CD14-positive monocyte (primary cell): ENCODE results near the gene TAF4. TPM values are rescaled to one million over a fixed set of nuclear protein-coding genes. Genes with fewer than 3 reads are reported as not detected.

Experiments
- DNase-seq, 3 donors: peaks; one replicate each; pipeline ENCODE4 v3.0.0-alpha.2; 2011 to 2022
- H2AFZ ChIP-seq: 2 replicates; pipeline ENCODE4 v1.6.0; 2012; ENCODE audit warnings: mild to moderate bottlenecking, low read depth, low read length, inconsistent platforms; ENCODE audit not compliant: insufficient read depth, poor library complexity, severe bottlenecking
- H3K27ac ChIP-seq, 2 donors: 1 replicate in 1 of 2; 2 replicates in 1 of 2; pipeline ENCODE4 v1.5.1; 2012 to 2013; ENCODE audit warnings: low read length in 2 of 2, control low read depth in 1 of 2, inconsistent platforms in 1 of 2, low read depth in 1 of 2, mild to moderate bottlenecking in 1 of 2
- H3K27me3 ChIP-seq, 2 donors: one replicate each; pipeline versions ENCODE4 v1.6.0 to v1.6.1; 2011 to 2013; ENCODE audit warnings: low read length in 2 of 2; ENCODE audit not compliant: control insufficient read depth in 2 of 2, insufficient read depth in 2 of 2
- H3K36me3 ChIP-seq, 2 donors: replicated peaks in 1 of 2; 1 replicate in 1 of 2; 2 replicates in 1 of 2; pipeline versions ENCODE4 v1.5.1 to v1.6.1; 2012 to 2013; ENCODE audit warnings: low read length in 2 of 2, control low read depth in 1 of 2, inconsistent platforms in 1 of 2, mild to moderate bottlenecking in 1 of 2; ENCODE audit not compliant: insufficient read depth in 2 of 2, control insufficient read depth in 1 of 2
- H3K4me1 ChIP-seq, 2 donors: 1 replicate in 1 of 2; 2 replicates in 1 of 2; pipeline versions ENCODE4 v1.5.1 to v1.6.1; 2012 to 2013; ENCODE audit warnings: low read length in 2 of 2, control low read depth in 1 of 2, inconsistent platforms in 1 of 2, mild to moderate bottlenecking in 1 of 2, moderate library complexity in 1 of 2; ENCODE audit not compliant: insufficient read depth in 2 of 2, control insufficient read depth in 1 of 2
- H3K4me2 ChIP-seq: replicated peaks from 2 replicates; pipeline ENCODE3; 2012; ENCODE audit warnings: low read length, moderate library complexity, mild to moderate bottlenecking; ENCODE audit not compliant: poor library complexity, severe bottlenecking; ENCODE audit errors: extremely low read depth
- H3K4me3 ChIP-seq, 3 experiments: fragments of 200-600 bp in 1 of 3; sonication (generic) in 1 of 3; replicated peaks in 1 of 3; 1 replicate in 2 of 3; 2 replicates in 1 of 3; pipeline ENCODE4 v1.5.1; 2011 to 2013; ENCODE audit warnings: low read length in 3 of 3, mild to moderate bottlenecking in 3 of 3, control low read depth in 2 of 3, low read depth in 2 of 3, inconsistent platforms in 1 of 3, moderate library complexity in 1 of 3
- H3K79me2 ChIP-seq: 2 replicates; pipeline ENCODE4 v1.6.0; 2012; ENCODE audit warnings: mild to moderate bottlenecking, control low read depth, inconsistent platforms, low read length, moderate library complexity; ENCODE audit not compliant: insufficient read depth
- H3K9ac ChIP-seq: 2 replicates; pipeline ENCODE4 v1.6.0; 2017; ENCODE audit warnings: low read length, mild to moderate bottlenecking; ENCODE audit not compliant: insufficient read depth, poor library complexity, severe bottlenecking
- H3K9me3 ChIP-seq, 2 donors: replicated peaks in 1 of 2; 1 replicate in 1 of 2; 2 replicates in 1 of 2; pipeline versions ENCODE4 v1.5.1 to v1.6.1; 2012 to 2013; ENCODE audit warnings: low read length in 2 of 2, control low read depth in 1 of 2; ENCODE audit not compliant: control insufficient read depth in 1 of 2, insufficient read depth in 1 of 2
- H4K20me1 ChIP-seq: 2 replicates; pipeline ENCODE4 v1.6.0; 2012; ENCODE audit warnings: mild to moderate bottlenecking, low read length, control low read depth, moderate library complexity; ENCODE audit not compliant: insufficient read depth
- H3K27ac Mint-ChIP-seq, 7 donors: one replicate each; pipeline ENCODE4 v1.8.0; 2020; ENCODE audit warnings: mild to moderate bottlenecking in 7 of 7, mixed read lengths in 7 of 7, moderate library complexity in 6 of 7, inconsistent platforms in 2 of 7
- H3K27me3 Mint-ChIP-seq, 3 donors: one replicate each; pipeline ENCODE4 v1.8.0; 2021 to 2022; ENCODE audit warnings: low read depth in 3 of 3, mild to moderate bottlenecking in 3 of 3, mixed read lengths in 3 of 3, moderate library complexity in 3 of 3, inconsistent platforms in 1 of 3
- H3K36me3 Mint-ChIP-seq, 2 donors: one replicate each; pipeline ENCODE4 v1.8.0; 2020; ENCODE audit warnings: mixed read lengths in 2 of 2, inconsistent platforms in 1 of 2, mild to moderate bottlenecking in 1 of 2
- H3K4me1 Mint-ChIP-seq: one replicate; pipeline ENCODE4 v1.8.0; 2020; ENCODE audit warnings: mild to moderate bottlenecking, mixed read lengths
- H3K4me3 Mint-ChIP-seq, 2 donors: one replicate each; pipeline ENCODE4 v1.8.0; 2020; ENCODE audit warnings: mild to moderate bottlenecking in 2 of 2, mixed read lengths in 2 of 2, moderate library complexity in 1 of 2
- H3K9me3 Mint-ChIP-seq, 7 donors: one replicate each; pipeline ENCODE4 v1.8.0; 2020 to 2022; ENCODE audit warnings: mixed read lengths in 7 of 7, mild to moderate bottlenecking in 6 of 7, moderate library complexity in 6 of 7, inconsistent platforms in 2 of 7
- WGBS: methylation state at CpG from one replicate; pipeline ENCODE4 v1.1.5; 2013; ENCODE audit warnings: missing lambda C conversion rate; ENCODE audit not compliant: insufficient coverage; 5-methylcytosine and 5-hydroxymethylcytosine counted together
- intact Hi-C, 2 donors: fragments of 100-400 bp; cut with micrococcal nuclease; formaldehyde crosslinking; loops; one replicate each; pipeline versions ENCODE4 v1.15.0 to v1.15.1; 2023
- polyA plus RNA-seq, 3 donors: library from polyadenylated mRNA; depleted of rRNA in 1 of 3; unstranded in 2 of 3; stranded (reverse) in 1 of 3; fragments of 300-500 nt in 2 of 3; fragments of >200 nt in 1 of 3; fragmentation: Illumina TruSeq in 2 of 3; gene quantifications; 1 replicate in 2 of 3; 2 replicates in 1 of 3; pipeline ENCODE4 v1.2.3, GENCODE V29; 2012 to 2021
- TF ChIP-seq, protein P1 (sequence below): fragments of 200-600 bp; IDR thresholded peaks from one replicate; pipeline ENCODE4 v1.8.0; 2022; ENCODE audit warnings: antibody characterized with exemption, mild to moderate bottlenecking

TAF4 gene
- polyA plus RNA-seq, 3 donors: 0.48 to 14.9 (median 0.99) TPM

DNA sequence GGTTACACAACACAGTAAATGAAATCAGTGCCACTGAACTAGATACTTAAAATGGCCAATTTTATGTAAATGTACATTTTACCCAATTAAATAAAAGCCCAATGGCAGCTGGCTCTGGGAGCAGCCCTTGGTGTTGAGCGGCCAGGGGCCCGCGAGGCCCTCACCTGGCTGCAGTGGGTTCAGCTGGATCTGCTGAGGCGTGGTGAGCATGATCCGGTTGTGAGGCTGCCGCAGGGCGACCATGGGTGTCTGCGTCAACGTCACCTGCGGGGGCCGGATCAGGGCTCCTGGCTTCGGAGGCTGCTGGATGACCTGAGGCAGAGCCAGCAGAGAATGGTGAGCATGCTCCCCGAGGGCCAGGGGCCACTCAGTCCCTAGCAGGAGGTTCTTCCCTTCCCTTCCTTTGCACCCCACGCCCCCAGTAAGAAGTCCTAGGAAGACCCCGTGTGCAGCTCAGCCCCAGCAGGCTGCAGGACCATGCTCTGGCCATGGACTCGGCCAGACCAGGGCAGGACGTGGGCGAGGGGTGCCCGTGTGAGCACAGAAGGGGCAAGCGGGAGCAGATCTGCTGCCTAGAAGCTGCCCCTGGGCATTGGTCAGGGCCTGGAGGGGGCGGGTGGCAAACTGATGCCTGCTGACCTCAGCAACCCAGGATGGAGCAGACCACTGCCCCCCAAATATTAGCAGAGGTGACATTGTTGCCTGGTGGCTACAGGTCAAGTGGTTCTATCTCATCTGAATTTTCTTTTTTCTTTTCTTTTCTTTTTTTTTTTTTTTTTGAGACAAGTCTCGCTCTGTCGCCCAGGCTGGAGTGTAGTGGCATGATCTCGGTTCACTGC lies 61.9 kb downstream of the TAF4 start:
- Histone ChIP-seq H4K20me1 (no peaks in the 10 kb centered on the region), H3K79me2 (no peaks in the 10 kb centered on the region), H3K4me1 (no peaks in the 10 kb centered on the region), H3K9ac (no peak overlapping the region), H3K4me3 (no peak overlapping the region), H3K36me3 (peaks cover 94 to 100% of the 10 kb centered on the region in 2 donors), H3K27ac (no peak overlapping the region), H3K4me2 (no peak overlapping the region), H3K9me3 (no peaks in the 10 kb centered on the region), H2AFZ (no peak overlapping the region), H3K27me3 (no peaks in the 10 kb centered on the region)
- Mint-ChIP-seq H3K4me3 (no peak overlapping the region), H3K36me3 (peaks cover 79 to 100% of the 10 kb centered on the region in 2 donors), H3K4me1 (no peaks in the 10 kb centered on the region), H3K27ac (peak overlapping the region in 1 of 7 donors; percentile 27), H3K9me3 (peaks cover 0 to 1% (median 0%) of the 10 kb centered on the region in 7 donors), H3K27me3 (peaks cover 0 to 2% (median 0%) of the 10 kb centered on the region in 3 donors)
- WGBS: 98% methylated on average over 21 of the region's 24 CpGs
- no peak for DNase-seq
- TF ChIP-seq, protein P1, sequence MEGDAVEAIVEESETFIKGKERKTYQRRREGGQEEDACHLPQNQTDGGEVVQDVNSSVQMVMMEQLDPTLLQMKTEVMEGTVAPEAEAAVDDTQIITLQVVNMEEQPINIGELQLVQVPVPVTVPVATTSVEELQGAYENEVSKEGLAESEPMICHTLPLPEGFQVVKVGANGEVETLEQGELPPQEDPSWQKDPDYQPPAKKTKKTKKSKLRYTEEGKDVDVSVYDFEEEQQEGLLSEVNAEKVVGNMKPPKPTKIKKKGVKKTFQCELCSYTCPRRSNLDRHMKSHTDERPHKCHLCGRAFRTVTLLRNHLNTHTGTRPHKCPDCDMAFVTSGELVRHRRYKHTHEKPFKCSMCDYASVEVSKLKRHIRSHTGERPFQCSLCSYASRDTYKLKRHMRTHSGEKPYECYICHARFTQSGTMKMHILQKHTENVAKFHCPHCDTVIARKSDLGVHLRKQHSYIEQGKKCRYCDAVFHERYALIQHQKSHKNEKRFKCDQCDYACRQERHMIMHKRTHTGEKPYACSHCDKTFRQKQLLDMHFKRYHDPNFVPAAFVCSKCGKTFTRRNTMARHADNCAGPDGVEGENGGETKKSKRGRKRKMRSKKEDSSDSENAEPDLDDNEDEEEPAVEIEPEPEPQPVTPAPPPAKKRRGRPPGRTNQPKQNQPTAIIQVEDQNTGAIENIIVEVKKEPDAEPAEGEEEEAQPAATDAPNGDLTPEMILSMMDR: no peak
- intact Hi-C loops: no loop called here

DNA sequence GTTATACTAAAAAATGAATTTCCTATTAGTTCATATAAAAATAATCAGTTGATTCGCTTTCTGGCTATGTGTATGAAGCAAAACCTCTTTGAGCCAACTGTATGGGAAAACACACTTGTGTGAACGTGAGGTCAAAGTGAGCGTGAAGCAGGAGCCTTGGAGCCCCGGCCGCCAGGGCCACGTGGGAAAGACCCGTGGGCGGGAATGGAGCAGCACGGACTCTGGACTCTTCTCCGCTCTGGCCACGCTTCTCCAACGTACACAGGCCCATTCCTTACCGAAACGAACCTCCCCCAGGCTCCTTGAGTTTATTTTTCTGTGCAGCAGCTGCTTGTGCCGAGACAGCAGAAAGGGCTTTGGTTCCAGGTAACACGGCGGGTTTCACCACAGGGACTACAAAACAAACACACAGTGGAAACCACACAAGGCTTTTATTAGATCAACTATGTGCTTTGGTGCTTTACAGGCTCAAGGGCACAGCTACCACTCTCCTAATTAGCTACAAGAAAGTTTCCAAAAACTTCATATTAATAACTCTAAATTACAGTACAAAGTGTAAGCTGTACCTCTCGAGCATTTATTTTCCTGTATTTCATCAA lies 62.7 kb downstream of the TAF4 start:
- Histone ChIP-seq H3K27ac (no peak overlapping the region), H3K4me3 (no peak overlapping the region), H3K9me3 (no peaks in the 10 kb centered on the region), H3K36me3 (peaks cover 95 to 100% of the 10 kb centered on the region in 2 donors), H3K9ac (no peak overlapping the region), H2AFZ (no peak overlapping the region), H3K27me3 (no peaks in the 10 kb centered on the region), H3K4me1 (no peaks in the 10 kb centered on the region), H3K4me2 (no peak overlapping the region), H3K79me2 (no peaks in the 10 kb centered on the region), H4K20me1 (no peaks in the 10 kb centered on the region)
- intact Hi-C loops: no loop called here
- Mint-ChIP-seq H3K4me3 (no peak overlapping the region), H3K9me3 (peaks cover 0 to 1% (median 0%) of the 10 kb centered on the region in 7 donors), H3K36me3 (peaks cover 80 to 98% of the 10 kb centered on the region in 2 donors), H3K4me1 (no peaks in the 10 kb centered on the region), H3K27ac (peak overlapping the region in 2 of 7 donors; percentile 12 to 14), H3K27me3 (peaks cover 0 to 2% (median 0%) of the 10 kb centered on the region in 3 donors)
- no peak for DNase-seq
- TF ChIP-seq, protein P1: no peak
- WGBS: 100% methylated on average over 16 of the region's 18 CpGs
